Urinary bladder (tissue), 4 donors: ENCODE measurements around the gene ARPP21. TPM values are rescaled to one million over a fixed set of nuclear protein-coding genes. Genes with fewer than 3 reads are reported as not detected.

Experiments
- DNase-seq: peaks from one replicate; pipeline ENCODE4 v3.0.0-alpha.2; 2015; ENCODE audit errors: extremely low spot score
- H3K27ac ChIP-seq: one replicate; pipeline ENCODE4 v1.5.1; 2013; ENCODE audit warnings: low read depth, mild to moderate bottlenecking, moderate library complexity
- H3K36me3 ChIP-seq: one replicate; pipeline ENCODE4 v1.6.1; 2013; ENCODE audit warnings: mild to moderate bottlenecking, moderate library complexity; ENCODE audit not compliant: insufficient read depth
- H3K4me1 ChIP-seq: one replicate; pipeline ENCODE4 v1.6.1; 2013; ENCODE audit warnings: mild to moderate bottlenecking, moderate library complexity; ENCODE audit not compliant: insufficient read depth
- H3K4me3 ChIP-seq: one replicate; pipeline ENCODE4 v1.5.1; 2013; ENCODE audit warnings: low read depth, low read length
- WGBS: extraction: QIAGEN DNeasy Blood & Tissue Kit; methylation state at CpG from one replicate; pipeline ENCODE4 v1.1.7; 2013; 5-methylcytosine and 5-hydroxymethylcytosine counted together
- polyA plus RNA-seq: library from polyadenylated mRNA; stranded (reverse); fragments of 200-250 nt; gene quantifications from one replicate; pipeline ENCODE4 v1.2.3, GENCODE V29; 2013
- total RNA-seq: library from RNA; depleted of rRNA; stranded (reverse); fragments of >200 nt; gene quantifications from one replicate; pipeline ENCODE4 v1.2.3, GENCODE V29; 2014
- donor health status: healthy with polysubstance abuse.
- donor health status: healthy.

ARPP21 gene
- total and polyA plus RNA-seq, 2 donors = 0.08 to 11.8 TPM

DNA sequence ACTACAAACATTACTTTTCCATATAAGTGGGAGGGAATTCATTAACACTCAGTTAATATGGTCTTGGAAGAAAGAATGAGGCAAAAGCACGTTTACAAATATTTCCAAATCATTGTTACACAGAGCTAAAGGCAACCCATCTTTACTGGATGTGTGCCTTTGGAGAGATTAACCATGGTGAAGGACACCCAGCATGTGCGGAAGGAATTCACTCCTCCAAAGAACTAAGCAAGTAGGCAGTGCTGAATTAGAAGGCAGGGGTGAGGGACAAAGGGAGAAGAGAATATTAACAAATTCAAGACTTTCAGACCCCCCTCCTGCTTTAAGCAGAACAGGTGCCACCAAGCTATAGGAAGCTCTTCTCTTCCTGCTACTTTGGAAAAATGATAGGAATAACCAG, 10.1 kb downstream of the ARPP21 start:
- DNase-seq = no peak
- Histone ChIP-seq H3K36me3 (no peaks in the 10 kb centered on the region), H3K4me3 (no peak overlapping the region), H3K27ac (no peak overlapping the region), H3K4me1 (no peaks in the 10 kb centered on the region)
- WGBS = 78% methylated on average over 2 of the region's 2 CpGs

DNA sequence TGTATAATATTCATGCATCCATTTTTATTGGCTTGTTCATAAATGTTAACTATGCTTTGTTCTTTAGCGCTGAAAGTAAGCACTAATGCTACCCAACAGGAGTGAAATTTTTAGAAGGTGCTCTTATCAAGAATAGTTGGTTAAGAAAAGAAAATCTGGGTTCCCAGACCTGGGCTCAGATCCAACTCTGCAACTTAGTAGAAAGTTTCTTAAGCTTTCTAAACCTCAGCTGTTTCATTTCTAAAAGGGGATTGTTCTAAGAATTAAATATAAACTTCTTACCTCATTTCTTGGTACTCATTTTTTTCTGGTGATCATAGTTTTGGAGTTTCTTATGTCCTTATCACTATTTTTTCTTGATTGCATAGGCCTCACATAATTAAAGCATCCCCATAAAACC, 12.1 kb downstream of the ARPP21 start:
- Histone ChIP-seq H3K4me1 (no peaks in the 10 kb centered on the region), H3K36me3 (no peaks in the 10 kb centered on the region), H3K27ac (no peak overlapping the region), H3K4me3 (no peak overlapping the region)
- 60% methylated on average over 1 of the region's 1 CpG for WGBS
- DNase-seq = no peak

DNA sequence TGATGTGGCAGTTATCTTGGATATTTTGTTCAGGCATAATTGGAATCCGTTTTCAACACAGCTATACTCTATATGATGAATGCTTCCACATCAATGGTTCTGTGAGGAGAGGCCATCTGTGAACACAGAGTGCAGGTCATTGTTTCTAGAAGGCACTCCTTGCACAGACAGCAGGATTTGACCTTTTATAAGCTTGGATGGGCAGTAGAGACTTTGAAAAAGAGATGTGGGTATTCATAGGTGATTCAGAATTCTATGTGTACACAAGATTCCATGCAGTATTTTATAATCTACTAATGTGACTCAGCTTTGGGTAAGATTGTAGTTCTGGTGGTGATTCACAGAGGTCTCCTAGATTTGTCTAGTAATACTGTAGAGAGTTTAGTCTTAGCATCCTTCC, 12.5 kb downstream of the ARPP21 start:
- no peaks in the 10 kb centered on the region for H3K4me1 ChIP-seq
- no peak overlapping the region for H3K27ac ChIP-seq
- WGBS = 49% methylated on average over 1 of the region's 1 CpG
- no peak for DNase-seq
- no peak overlapping the region for H3K4me3 ChIP-seq
- no peaks in the 10 kb centered on the region for H3K36me3 ChIP-seq

DNA sequence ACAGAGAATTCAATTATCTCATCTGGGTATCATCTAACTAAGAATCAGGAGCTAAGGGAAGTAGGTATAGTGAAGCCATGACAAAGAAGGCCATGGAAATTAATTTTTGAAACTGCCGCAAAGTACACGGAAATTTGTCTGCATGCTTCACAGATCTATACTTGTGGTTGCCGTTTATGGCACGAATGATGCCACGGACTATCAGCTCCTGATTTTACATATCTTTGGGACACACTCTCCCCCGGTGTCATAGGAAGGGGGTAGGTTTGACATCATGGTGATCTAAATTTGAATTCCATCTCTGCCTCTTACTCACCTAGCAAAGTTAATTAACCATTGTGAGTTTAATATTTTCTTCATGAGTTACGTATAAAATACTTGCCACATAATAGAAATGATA, 14.0 kb downstream of the ARPP21 start:
- no peak for DNase-seq
- no peak overlapping the region for H3K4me3 ChIP-seq
- no peaks in the 10 kb centered on the region for H3K36me3 ChIP-seq
- no peaks in the 10 kb centered on the region for H3K4me1 ChIP-seq
- no peak overlapping the region for H3K27ac ChIP-seq
- 93% methylated on average over 7 of the region's 7 CpGs for WGBS

DNA sequence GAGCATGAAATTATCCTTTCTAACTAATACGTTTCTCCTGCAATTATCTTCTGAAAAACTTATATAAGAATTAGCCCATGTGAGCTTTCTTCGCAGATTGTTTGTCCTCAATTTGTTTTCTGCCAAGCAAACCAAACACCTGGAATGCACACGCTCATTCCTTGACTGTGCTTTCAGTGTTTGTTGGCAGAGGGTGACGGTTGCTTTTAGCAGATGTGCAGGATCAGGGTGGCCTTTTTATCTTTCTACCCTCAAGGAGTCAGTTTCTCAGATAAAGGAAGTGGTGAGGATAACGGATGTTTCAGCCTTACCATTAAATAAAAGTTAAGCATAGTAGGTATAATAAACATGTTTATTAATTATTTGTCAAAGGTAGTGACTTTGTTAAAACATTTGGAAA, 15.2 kb downstream of the ARPP21 start:
- no peak for DNase-seq
- H3K4me3 ChIP-seq = no peak overlapping the region
- 43% methylated on average over 5 of the region's 5 CpGs for WGBS

DNA sequence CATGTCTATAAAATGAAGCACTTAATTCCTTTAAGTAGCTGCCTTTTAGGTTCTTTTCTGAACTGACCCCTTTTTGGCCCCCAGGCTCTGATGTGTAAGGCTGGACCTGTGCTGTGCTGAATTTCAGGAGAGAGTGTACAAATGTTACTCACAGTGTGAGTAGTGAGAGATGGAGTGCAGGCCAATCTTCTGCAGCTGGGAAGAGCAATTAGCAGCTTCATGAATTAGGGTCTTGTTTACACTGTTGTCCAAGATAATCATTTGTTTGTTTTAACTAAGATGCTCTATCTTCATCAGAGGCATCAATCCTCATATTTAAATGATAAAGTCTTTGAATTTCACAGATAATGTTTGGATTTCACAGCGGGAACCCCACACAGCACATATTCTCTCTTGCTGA, 19.4 kb downstream of the ARPP21 start:
- 76% methylated on average over 1 of the region's 1 CpG for WGBS
- DNase-seq = no peak
- Histone ChIP-seq H3K27ac (no peak overlapping the region), H3K36me3 (no peaks in the 10 kb centered on the region), H3K4me1 (no peaks in the 10 kb centered on the region), H3K4me3 (no peak overlapping the region)

More for the DNA sequence above, 15.2 kb downstream of the ARPP21 start:
- Histone ChIP-seq H3K27ac (no peak overlapping the region), H3K4me1 (no peaks in the 10 kb centered on the region), H3K36me3 (no peaks in the 10 kb centered on the region)

DNA sequence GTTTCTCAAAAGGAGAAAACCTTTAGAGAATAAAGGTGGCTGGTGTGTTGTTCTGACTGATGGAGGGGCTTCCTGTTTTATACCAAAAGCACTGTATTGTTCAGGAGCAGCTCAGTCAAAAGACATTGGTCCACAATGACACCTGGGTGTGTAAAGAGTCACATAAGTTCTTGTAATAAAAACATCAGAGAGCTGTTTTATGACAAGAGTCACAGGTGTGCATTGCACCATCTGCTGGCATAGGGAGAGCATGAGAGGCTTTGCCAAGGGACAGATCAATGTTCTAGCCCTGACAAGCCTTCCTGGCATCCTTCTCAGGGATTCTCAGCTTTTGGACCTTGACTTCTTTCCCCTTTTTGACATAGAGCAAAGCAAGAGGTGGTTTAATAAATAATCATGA, 20.4 kb downstream of the ARPP21 start:
- no peak overlapping the region for H3K4me3 ChIP-seq
- no peak overlapping the region for H3K27ac ChIP-seq
- DNase-seq = no peak
- H3K36me3 ChIP-seq = no peaks in the 10 kb centered on the region
- H3K4me1 ChIP-seq = no peaks in the 10 kb centered on the region

DNA sequence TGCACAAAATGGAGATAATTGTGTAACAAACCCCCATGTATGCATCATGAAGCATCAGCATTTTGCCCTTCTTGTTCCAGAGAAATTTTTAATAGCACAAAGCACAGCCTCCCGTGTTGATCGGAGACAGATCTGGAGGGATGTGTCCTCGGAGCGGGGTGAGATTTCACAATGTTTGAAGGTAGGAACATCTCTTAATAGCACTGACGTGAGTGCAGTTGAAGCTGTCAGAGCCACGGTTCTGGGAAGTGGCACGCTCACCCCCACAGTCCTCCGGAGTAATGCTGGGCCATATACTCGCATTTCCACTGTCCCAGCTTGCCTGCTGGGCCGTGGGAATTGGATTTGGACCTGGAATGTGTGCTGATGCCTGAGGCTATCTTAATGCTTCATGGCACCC, 24.1 kb downstream of the ARPP21 start:
- H3K4me3 ChIP-seq = no peak overlapping the region
- no peaks in the 10 kb centered on the region for H3K36me3 ChIP-seq
- DNase-seq = no peak
- 81% methylated on average over 10 of the region's 10 CpGs for WGBS
- no peak overlapping the region for H3K27ac ChIP-seq
- no peaks in the 10 kb centered on the region for H3K4me1 ChIP-seq

DNA sequence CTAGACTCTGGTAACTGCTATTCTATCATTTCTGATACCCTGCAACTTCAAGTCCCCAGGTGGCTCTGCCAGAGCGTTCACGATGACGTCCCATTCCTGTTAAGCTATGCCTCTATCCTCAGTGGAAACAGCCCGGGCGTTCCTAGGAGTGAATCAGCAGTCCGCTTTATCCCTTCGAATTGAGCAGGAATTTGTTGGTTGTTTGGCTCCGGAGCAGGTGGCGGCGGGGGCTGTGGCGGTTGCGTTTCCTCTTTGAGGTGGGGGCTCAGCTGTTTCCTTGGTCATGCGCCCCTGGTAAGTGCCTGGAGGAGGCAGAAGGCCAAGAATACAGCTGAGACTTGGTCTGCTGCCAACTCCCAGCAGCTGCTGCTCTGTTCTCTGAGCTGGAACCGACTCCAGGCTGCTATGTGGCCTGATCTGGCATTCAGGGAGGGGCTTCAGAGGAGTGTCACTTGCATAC, 25.2 kb downstream of the ARPP21 start:
- H3K36me3 ChIP-seq = no peaks in the 10 kb centered on the region

DNA sequence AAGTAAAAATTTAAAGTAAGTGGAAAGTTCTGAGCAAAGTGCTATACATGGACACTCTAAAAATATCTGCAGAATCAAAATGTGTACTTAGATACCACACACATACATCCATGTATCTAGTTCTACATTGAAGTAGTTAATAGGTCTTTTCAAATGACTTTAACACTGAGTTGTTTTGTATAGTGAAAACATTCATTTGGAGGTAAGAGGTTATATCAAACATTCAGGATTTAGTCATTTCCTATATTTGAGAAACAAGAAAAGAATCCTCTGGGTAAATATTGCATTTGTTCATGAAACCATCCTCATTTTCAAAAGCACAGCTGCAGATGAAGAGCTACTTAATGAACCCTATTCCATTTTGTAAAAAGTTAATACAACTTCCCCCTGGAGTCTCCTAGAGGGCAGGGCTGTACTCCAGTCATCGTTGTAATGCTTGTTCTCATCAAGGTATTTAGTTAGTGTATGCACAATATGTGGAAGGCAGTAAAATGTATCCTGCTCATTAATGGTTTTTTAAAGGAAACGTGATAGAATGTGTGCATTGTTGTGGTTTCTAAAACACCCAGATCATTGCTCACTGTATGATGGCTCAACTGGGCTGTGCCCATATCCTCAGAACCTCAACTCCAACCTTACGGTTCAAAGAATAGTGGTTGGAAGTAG, 26.2 kb downstream of the ARPP21 start:
- no peak for DNase-seq
- no peak overlapping the region for H3K4me3 ChIP-seq
- 64% methylated on average over 3 of the region's 3 CpGs for WGBS
- H3K27ac ChIP-seq = no peak overlapping the region
- no peaks in the 10 kb centered on the region for H3K4me1 ChIP-seq
- H3K36me3 ChIP-seq = no peaks in the 10 kb centered on the region

More for the DNA sequence above, 25.2 kb downstream of the ARPP21 start:
- 7% methylated on average over 14 of the region's 14 CpGs for whole genome bisulfite sequencing
- H3K27ac ChIP-seq = no peak overlapping the region
- DNase-seq = peak; percentile 42
- H3K4me3 ChIP-seq = no peak overlapping the region
- H3K4me1 ChIP-seq = no peaks in the 10 kb centered on the region

DNA sequence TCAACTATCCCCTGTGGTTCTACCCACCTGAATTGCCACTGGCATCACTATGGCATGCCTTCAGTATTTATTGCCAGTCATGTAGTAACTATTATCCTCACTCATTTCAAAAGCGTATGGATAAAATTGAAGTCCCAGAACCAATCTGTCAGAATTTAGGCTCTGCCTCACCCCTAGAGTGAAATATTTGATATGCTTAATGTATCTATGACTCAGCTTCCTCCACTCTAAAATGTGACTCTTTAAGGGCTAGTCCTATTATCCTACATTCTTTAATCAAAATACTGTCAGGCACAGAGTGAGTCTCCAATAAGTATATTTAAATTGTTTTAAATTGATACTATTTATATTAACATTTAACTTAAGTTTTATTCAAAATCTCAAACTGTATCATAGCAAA, 27.6 kb downstream of the ARPP21 start:
- 88% methylated on average over 1 of the region's 1 CpG for WGBS
- no peaks in the 10 kb centered on the region for H3K4me1 ChIP-seq
- no peak overlapping the region for H3K27ac ChIP-seq
- H3K36me3 ChIP-seq = no peaks in the 10 kb centered on the region
- no peak for DNase-seq
- H3K4me3 ChIP-seq = no peak overlapping the region

DNA sequence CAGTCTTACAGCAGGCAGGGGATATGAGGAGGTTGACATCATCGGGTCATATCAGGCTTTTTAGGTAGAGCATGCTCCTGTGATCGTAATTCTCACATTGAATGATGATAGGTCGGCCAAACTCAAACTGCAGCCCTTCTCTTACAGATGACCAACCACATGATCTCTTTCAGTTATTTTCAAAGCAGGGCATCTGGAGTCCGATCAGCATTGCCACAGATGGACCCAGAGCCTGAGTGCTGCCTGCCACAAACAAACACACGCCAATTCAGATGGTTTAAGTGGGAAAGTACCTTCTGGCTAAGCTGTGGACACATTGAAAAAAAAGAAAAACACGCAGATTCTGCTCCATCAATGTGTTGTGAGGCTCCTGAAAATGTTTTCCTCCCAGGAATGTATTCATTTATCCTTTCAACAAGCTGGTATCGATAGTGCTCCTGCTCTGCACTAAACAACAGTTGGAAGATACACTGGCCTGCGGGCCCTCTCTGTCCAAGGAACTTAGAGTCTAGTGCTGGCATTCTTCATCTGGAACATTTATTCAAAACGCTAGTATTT, 31.2 kb downstream of the ARPP21 start:
- Histone ChIP-seq H3K27ac (no peak overlapping the region), H3K36me3 (no peaks in the 10 kb centered on the region), H3K4me3 (no peak overlapping the region), H3K4me1 (no peaks in the 10 kb centered on the region)
- 83% methylated on average over 9 of the region's 9 CpGs for WGBS
- DNase-seq = no peak

DNA sequence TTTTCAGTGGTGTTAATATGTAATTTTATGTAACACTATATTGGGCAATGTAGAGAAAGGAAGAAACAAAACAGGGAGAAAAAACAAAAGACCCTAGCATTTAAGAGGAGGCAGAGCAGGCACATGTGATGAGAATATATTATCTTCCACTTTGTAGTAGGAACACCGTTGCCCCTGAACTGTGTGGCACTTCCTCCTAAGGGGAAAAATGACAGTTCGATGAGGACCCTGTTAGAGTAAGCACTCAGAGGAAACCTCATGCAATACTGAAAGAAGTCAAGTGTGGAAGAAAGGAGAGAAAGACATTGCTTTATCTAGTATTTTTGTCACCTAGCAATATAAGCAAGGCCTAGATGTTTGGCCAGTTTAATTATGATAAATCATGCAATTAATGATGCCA, 32.2 kb downstream of the ARPP21 start:
- Histone ChIP-seq H3K4me1 (no peaks in the 10 kb centered on the region), H3K27ac (no peak overlapping the region), H3K36me3 (no peaks in the 10 kb centered on the region), H3K4me3 (no peak overlapping the region)
- no peak for DNase-seq
- WGBS = 81% methylated on average over 2 of the region's 2 CpGs

DNA sequence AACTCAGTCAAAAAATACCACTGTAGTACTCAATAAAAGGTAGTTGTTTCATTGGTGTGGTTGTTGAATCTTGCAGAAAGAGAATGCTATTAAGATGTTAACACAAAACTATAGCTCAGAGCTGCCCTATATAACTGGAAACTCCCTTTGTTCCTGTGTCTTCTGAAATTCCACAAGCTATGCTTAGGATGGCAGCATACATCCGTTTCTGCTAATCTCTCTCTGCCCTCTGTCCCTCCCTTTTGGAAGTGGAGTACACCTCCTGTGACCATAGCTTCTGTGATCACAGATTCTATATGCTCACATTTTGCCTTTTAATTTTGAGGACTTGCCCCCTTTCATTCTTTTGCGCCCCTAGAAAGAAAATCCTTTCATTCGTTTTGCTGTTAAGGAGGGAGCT, 33.7 kb downstream of the ARPP21 start:
- H3K36me3 ChIP-seq = no peaks in the 10 kb centered on the region
- H3K4me3 ChIP-seq = no peak overlapping the region
- no peak overlapping the region for H3K27ac ChIP-seq
- H3K4me1 ChIP-seq = no peaks in the 10 kb centered on the region
- DNase-seq = no peak
- 75% methylated on average over 3 of the region's 3 CpGs for WGBS
